ENCODE data around the gene TP53TG5. TPM values are rescaled to one million over a fixed set of nuclear protein-coding genes. Genes with fewer than 3 reads are reported as not detected.

Gene TP53TG5
- total RNA-seq, 4 donors from 2014 or later, result not detected

GRCh38 chr20:45395114-45395415 is 16.9 kb upstream of the TP53TG5 start:
- Histone ChIP-seq H3K4me3 (no peak overlapping the region), H3K9me3 (no peaks in the 10 kb centered on the region), H3K27me3 (no peaks in the 10 kb centered on the region), H3K27ac (no peak overlapping the region), H3K4me1 (no peaks in the 10 kb centered on the region), H3K36me3 (peaks cover 0 to 8% (median 0%) of the 10 kb centered on the region in 3 donors)
- TF ChIP-seq CTCF (IDR thresholded peaks at IDR 0.05), result no peak
- TF ChIP-seq EP300 (IDR thresholded peaks at IDR 0.05), result no peak
- no peak for TF ChIP-seq POLR2A (IDR thresholded peaks at IDR 0.05)
- WGBS, 2 donors, result 87 to 97% methylated on average over 7 of the region's 7 CpGs
- DNase-seq (ENCODE audit: low spot score in 2 of 2), result no peak

- TF ChIP-seq EP300 (IDR thresholded peaks at IDR 0.05) (no peak), CTCF (IDR thresholded peaks at IDR 0.05) (no peak), POLR2A (IDR thresholded peaks at IDR 0.05) (no peak)
Measured at GRCh38 chr20:45394221-45395113, 16.3 kb upstream of the TP53TG5 start.

GRCh38 chr20:45392733-45393132 is 14.6 kb upstream of the TP53TG5 start:
- Histone ChIP-seq H3K36me3 (peaks cover 0 to 8% (median 0%) of the 10 kb centered on the region in 3 donors), H3K27ac (no peak overlapping the region), H3K4me1 (no peaks in the 10 kb centered on the region), H3K27me3 (no peaks in the 10 kb centered on the region), H3K9me3 (no peaks in the 10 kb centered on the region), H3K4me3 (no peak overlapping the region)
- WGBS, 2 donors, result 66 to 84% methylated on average over 3 of the region's 3 CpGs
- DNase-seq (ENCODE audit: low spot score in 2 of 2), result no peak
- TF ChIP-seq CTCF (IDR thresholded peaks at IDR 0.05), result no peak
- no peak for TF ChIP-seq EP300 (IDR thresholded peaks at IDR 0.05)
- TF ChIP-seq POLR2A (IDR thresholded peaks at IDR 0.05), result no peak

More at GRCh38 chr20:45394221-45395113, 16.3 kb upstream of the TP53TG5 start:
- no peaks in the 10 kb centered on the region for H3K9me3 ChIP-seq
- no peaks in the 10 kb centered on the region for H3K4me1 ChIP-seq
- no peak for DNase-seq (ENCODE audit: low spot score in 2 of 2)
- H3K4me3 ChIP-seq, result no peak overlapping the region
- no peaks in the 10 kb centered on the region for H3K27me3 ChIP-seq
- 79 to 80% methylated on average over 19 to 20 of the region's 21 CpGs for WGBS, 2 donors
- H3K27ac ChIP-seq, result no peak overlapping the region
- H3K36me3 ChIP-seq, result peaks cover 0 to 8% (median 0%) of the 10 kb centered on the region in 3 donors

- 70 to 80% methylated on average over 2 of the region's 2 CpGs for WGBS, 2 donors
Measured at GRCh38 chr20:45391559-45391958, 13.4 kb upstream of the TP53TG5 start.

More at GRCh38 chr20:45391559-45391958, 13.4 kb upstream of the TP53TG5 start:
- TF ChIP-seq POLR2A (IDR thresholded peaks at IDR 0.05), result no peak
- TF ChIP-seq CTCF (IDR thresholded peaks at IDR 0.05), result no peak
- TF ChIP-seq EP300 (IDR thresholded peaks at IDR 0.05), result no peak
- Histone ChIP-seq H3K27ac (no peak overlapping the region), H3K4me3 (no peak overlapping the region), H3K36me3 (peaks cover 0 to 12% (median 0%) of the 10 kb centered on the region in 3 donors), H3K9me3 (peaks cover 0 to 6% (median 0%) of the 10 kb centered on the region in 4 donors), H3K27me3 (no peaks in the 10 kb centered on the region), H3K4me1 (no peaks in the 10 kb centered on the region)
- DNase-seq (ENCODE audit: low spot score in 2 of 2), result no peak

All from tibial nerve (tissue), 4 donors.